Cerebellar cortex (tissue), 1 donor: ENCODE results near the gene RPS6KA6.
A peak's percentile ranks its signal among the peaks of the same experiment; 100 is the strongest.

Source experiments
- DNase-seq: peaks from one replicate; pipeline ENCODE4 v3.0.0-alpha.2; 2015; ENCODE audit warnings: low spot score

The RPS6KA6 gene

GRCh38 chrX:84187533-84188319, at the start of gene RPS6KA6:
RPS6KA6 (minus strand) TSS chrX:84188199; CDS start chrX:84187899, 300 bp downstream.
- peak; percentile 35 for DNase-seq

GRCh38 chrX:84224741-84225140, 36.7 kb upstream of the RPS6KA6 start:
- DNase-seq, result no peak

GRCh38 chrX:84223261-84223660, 35.3 kb upstream of the RPS6KA6 start:
- no peak for DNase-seq

- no peak for DNase-seq
Observed at GRCh38 chrX:84221181-84221580, 33.2 kb upstream of the RPS6KA6 start.

GRCh38 chrX:84219551-84219950, 31.6 kb upstream of the RPS6KA6 start:
- no peak for DNase-seq

GRCh38 chrX:84218726-84219125, 30.7 kb upstream of the RPS6KA6 start:
- no peak for DNase-seq

- DNase-seq, result no peak
Observed at GRCh38 chrX:84216881-84217280, 28.9 kb upstream of the RPS6KA6 start.

GRCh38 chrX:84216406-84216805, 28.4 kb upstream of the RPS6KA6 start:
- DNase-seq, result peak; percentile 67

GRCh38 chrX:84205276-84205675, 17.3 kb upstream of the RPS6KA6 start:
- no peak for DNase-seq

GRCh38 chrX:84199688-84200087, 11.7 kb upstream of the RPS6KA6 start:
- DNase-seq, result no peak

- no peak for DNase-seq
Observed at GRCh38 chrX:84197550-84197949, 9.6 kb upstream of the RPS6KA6 start.

- DNase-seq, result no peak
Observed at GRCh38 chrX:84192006-84192405, 4.0 kb upstream of the RPS6KA6 start.

- peak; percentile 0 for DNase-seq
Observed at GRCh38 chrX:84189125-84189524, 1.1 kb upstream of the RPS6KA6 start.

- peak; percentile 68 for DNase-seq
Observed at GRCh38 chrX:84188320-84188834, 378 bp upstream of the RPS6KA6 start.

GRCh38 chrX:84186603-84187532, 1.1 kb downstream of the RPS6KA6 start:
- peak; percentile 13 for DNase-seq

GRCh38 chrX:84182516-84182915, 5.5 kb downstream of the RPS6KA6 start:
- DNase-seq, result no peak

- DNase-seq, result no peak
Observed at GRCh38 chrX:84175958-84176357, 12.0 kb downstream of the RPS6KA6 start.

- DNase-seq, result no peak
Observed at GRCh38 chrX:84175274-84175673, 12.7 kb downstream of the RPS6KA6 start.

GRCh38 chrX:84174348-84174747, 13.7 kb downstream of the RPS6KA6 start:
- DNase-seq, result no peak

GRCh38 chrX:84170931-84171330, 17.1 kb downstream of the RPS6KA6 start:
- no peak for DNase-seq

GRCh38 chrX:84168574-84168973, 19.4 kb downstream of the RPS6KA6 start:
- no peak for DNase-seq

GRCh38 chrX:84168095-84168494, 19.9 kb downstream of the RPS6KA6 start:
- no peak for DNase-seq

- DNase-seq, result no peak
Observed at GRCh38 chrX:84165711-84166110, 22.3 kb downstream of the RPS6KA6 start.
